ENCODE results near the gene KRTAP1-5. TPM values are rescaled to one million over a fixed set of nuclear protein-coding genes. Genes with fewer than 3 reads are reported as not detected.
A peak's percentile ranks its signal among the peaks of the same experiment; 100 is the strongest.

The KRTAP1-5 gene
- total and polyA plus RNA-seq, 2 experiments from 2014 or later: 64.1 to 127 TPM

DNA sequence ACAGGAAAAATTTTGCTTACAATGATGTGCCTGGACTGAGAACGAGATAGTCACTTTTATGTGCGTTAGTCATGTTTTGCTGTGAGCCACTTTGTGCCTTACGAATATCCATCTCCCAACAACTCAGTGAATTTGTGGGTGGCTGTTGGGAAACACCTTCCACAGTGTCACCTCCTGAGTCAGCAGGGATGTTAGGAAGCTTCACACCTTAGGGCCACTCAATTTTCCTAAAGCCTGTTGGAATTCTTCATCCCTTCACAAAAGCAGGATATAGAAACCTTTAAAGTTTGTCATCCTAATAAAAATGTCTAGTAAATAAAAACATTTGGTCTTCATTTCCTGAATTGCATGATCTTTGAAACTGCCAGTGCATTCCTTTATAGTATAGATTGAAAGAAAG, 13.8 kb downstream of the KRTAP1-5 start:
- peaks cover 16% of the 10 kb centered on the region for H3K4me1 ChIP-seq (ENCODE audit: insufficient read depth)
- H3F3A ChIP-seq (ENCODE audit: insufficient read depth): peaks cover 28% of the 10 kb centered on the region
- WGBS, 2 experiments (ENCODE audit: low coverage in 1 of 2, low lambda C conversion rate in 2 of 2, missing lambda C conversion rate in 2 of 2): 8 to 10% methylated on average over 3 of the region's 3 CpGs
- H2AFZ ChIP-seq: peak overlapping the region; percentile 34
- H3K27ac ChIP-seq: peak overlapping the region; percentile 60
- H4K20me1 ChIP-seq (ENCODE audit: insufficient read depth): no peaks in the 10 kb centered on the region
- H3K27me3 ChIP-seq (replicated peaks; ENCODE audit: insufficient read depth): no peaks in the 10 kb centered on the region
- H3K9ac ChIP-seq: no peak overlapping the region
- H3K79me2 ChIP-seq (ENCODE audit: insufficient read depth): no peaks in the 10 kb centered on the region
- H3K9me3 ChIP-seq (ENCODE audit: low read depth): no peaks in the 10 kb centered on the region
- H3K9me2 ChIP-seq (ENCODE audit: insufficient read depth): no peaks in the 10 kb centered on the region
- no peak overlapping the region for H3K4me3 ChIP-seq
- no peak for TF ChIP-seq EZH2 (IDR thresholded peaks at IDR 0.05; ENCODE audit: insufficient read depth, poor library complexity, severe bottlenecking)
- TF ChIP-seq EZH2phosphoT487 (IDR thresholded peaks at IDR 0.05; ENCODE audit: insufficient read depth, low read depth): no peak
- no peaks in the 10 kb centered on the region for H3K36me3 ChIP-seq (ENCODE audit: low read depth)
- H3K4me2 ChIP-seq (ENCODE audit: unreplicated experiment): peak overlapping the region; percentile 16
- in situ Hi-C loops (cut with MboI): no loop called here
- peak; percentile 81 for DNase-seq

DNA sequence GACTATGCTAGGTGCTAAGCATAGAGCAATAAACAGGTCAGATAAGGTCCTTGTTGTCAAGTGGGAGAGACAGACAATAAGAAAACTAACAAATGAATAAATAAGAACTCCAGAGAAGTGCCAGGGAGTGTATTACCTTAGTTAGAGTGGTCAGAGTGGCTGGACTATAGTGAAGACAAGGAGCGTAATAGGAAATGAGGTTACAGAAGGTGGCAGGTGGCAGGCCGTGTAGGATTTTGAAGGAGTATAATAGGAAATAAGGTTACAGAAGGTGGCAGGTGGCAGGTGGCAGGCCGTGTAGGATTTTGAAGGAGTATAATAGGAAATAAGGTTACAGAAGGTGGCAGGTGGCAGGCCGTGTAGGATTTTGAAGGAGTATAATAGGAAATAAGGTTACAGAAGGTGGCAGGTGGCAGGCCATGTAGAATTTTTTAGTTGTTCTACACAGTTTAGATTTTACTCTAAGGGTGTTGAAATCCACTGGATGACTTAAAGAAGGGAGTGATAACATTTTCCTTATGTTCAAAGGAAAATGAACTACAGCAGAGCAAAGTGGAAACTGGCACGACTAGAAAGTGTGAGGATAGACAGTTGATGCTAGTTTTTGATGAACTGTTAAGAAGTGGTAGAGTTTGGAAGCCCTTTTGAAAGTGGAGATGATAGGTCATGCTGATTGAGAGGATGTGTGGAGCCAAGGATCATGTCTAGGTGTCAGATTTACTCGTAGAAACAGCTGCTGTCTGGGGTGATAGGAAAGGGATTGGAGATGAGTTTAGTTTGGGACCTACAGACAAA, 14.5 kb downstream of the KRTAP1-5 start:
- Histone ChIP-seq H3K9ac (no peak overlapping the region), H3K27ac (peak overlapping the region; percentile 60), H3K9me2 (ENCODE audit: insufficient read depth) (no peaks in the 10 kb centered on the region), H2AFZ (peak overlapping the region; percentile 34), H3K79me2 (ENCODE audit: insufficient read depth) (no peaks in the 10 kb centered on the region), H3F3A (ENCODE audit: insufficient read depth) (peaks cover 28% of the 10 kb centered on the region), H4K20me1 (ENCODE audit: insufficient read depth) (no peaks in the 10 kb centered on the region), H3K27me3 (replicated peaks; ENCODE audit: insufficient read depth) (no peaks in the 10 kb centered on the region), H3K9me3 (ENCODE audit: low read depth) (no peaks in the 10 kb centered on the region), H3K4me3 (no peak overlapping the region), H3K4me2 (ENCODE audit: unreplicated experiment) (peak overlapping the region; percentile 16), H3K4me1 (ENCODE audit: insufficient read depth) (peaks cover 16% of the 10 kb centered on the region), H3K36me3 (ENCODE audit: low read depth) (no peaks in the 10 kb centered on the region)
- in situ Hi-C loops (cut with MboI): no loop called here
- no peak for TF ChIP-seq EZH2phosphoT487 (IDR thresholded peaks at IDR 0.05; ENCODE audit: insufficient read depth, low read depth)
- no peak for DNase-seq
- 90 to 91% methylated on average over 6 of the region's 6 CpGs for WGBS, 2 experiments (ENCODE audit: low coverage in 1 of 2, low lambda C conversion rate in 2 of 2, missing lambda C conversion rate in 2 of 2)

DNA sequence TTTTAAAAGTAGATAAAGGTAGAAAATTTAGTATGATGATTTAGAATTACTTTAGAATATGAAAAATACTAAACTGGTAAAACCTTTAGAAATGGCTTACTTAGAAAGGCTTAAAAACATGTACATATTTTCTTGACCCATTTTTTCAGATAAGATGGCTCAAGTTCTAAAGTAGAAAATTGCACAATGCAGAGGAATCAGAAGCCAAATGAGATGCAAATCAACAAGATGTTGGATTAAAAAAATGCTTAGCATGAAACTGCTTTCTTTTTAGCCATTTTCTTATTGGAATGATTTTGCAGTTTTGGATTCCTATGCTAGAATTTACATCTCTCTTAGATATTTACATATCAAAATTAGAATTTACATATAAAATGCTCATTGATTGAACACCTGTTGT, 16.6 kb downstream of the KRTAP1-5 start:
- no peaks in the 10 kb centered on the region for H3K9me2 ChIP-seq (ENCODE audit: insufficient read depth)
- TF ChIP-seq EZH2phosphoT487 (IDR thresholded peaks at IDR 0.05; ENCODE audit: insufficient read depth, low read depth) (no peak), EZH2 (IDR thresholded peaks at IDR 0.05; ENCODE audit: insufficient read depth, poor library complexity, severe bottlenecking) (no peak)
- DNase-seq: no peak
- no peak overlapping the region for H3K4me2 ChIP-seq (ENCODE audit: unreplicated experiment)
- no peak overlapping the region for H3K4me3 ChIP-seq
- H3K4me1 ChIP-seq (ENCODE audit: insufficient read depth): peaks cover 16% of the 10 kb centered on the region
- no peaks in the 10 kb centered on the region for H3K36me3 ChIP-seq (ENCODE audit: low read depth)
- H3K27me3 ChIP-seq (replicated peaks; ENCODE audit: insufficient read depth): no peaks in the 10 kb centered on the region
- in situ Hi-C loops (cut with MboI): no loop called here
- peaks cover 28% of the 10 kb centered on the region for H3F3A ChIP-seq (ENCODE audit: insufficient read depth)
- no peak overlapping the region for H2AFZ ChIP-seq
- no peak overlapping the region for H3K27ac ChIP-seq
- H4K20me1 ChIP-seq (ENCODE audit: insufficient read depth): no peaks in the 10 kb centered on the region
- H3K9ac ChIP-seq: no peak overlapping the region
- H3K9me3 ChIP-seq (ENCODE audit: low read depth): no peaks in the 10 kb centered on the region
- no peaks in the 10 kb centered on the region for H3K79me2 ChIP-seq (ENCODE audit: insufficient read depth)

DNA sequence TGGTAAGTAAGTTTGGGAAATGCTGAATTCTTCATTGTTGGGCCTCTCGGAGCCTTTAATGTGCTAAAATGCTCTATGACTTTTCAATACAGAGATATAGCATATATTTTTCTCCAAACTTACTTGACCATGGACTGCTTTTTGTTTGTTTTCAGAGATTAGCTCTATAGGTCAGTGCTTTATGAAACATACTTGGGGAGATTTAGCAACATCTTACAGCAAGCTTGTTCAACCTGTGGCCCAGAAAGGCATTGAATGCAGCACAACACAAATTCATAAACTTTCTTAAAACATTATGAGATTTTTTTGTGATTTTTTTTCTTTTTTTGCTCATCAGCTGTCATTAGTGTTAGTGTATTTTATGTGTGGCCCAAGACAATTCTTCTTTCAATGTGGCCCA, 17.1 kb downstream of the KRTAP1-5 start:
- no peak overlapping the region for H3K27ac ChIP-seq
- no peaks in the 10 kb centered on the region for H3K9me3 ChIP-seq (ENCODE audit: low read depth)
- 94 to 100% methylated on average over 1 of the region's 1 CpG for WGBS, 2 experiments (ENCODE audit: low coverage in 1 of 2, low lambda C conversion rate in 2 of 2, missing lambda C conversion rate in 2 of 2)

More for the DNA sequence above, 17.1 kb downstream of the KRTAP1-5 start:
- Histone ChIP-seq H3K9ac (no peak overlapping the region), H3K4me2 (ENCODE audit: unreplicated experiment) (no peak overlapping the region), H3K9me2 (ENCODE audit: insufficient read depth) (no peaks in the 10 kb centered on the region), H3K4me1 (ENCODE audit: insufficient read depth) (peaks cover 16% of the 10 kb centered on the region), H3F3A (ENCODE audit: insufficient read depth) (peaks cover 28% of the 10 kb centered on the region), H3K79me2 (ENCODE audit: insufficient read depth) (no peaks in the 10 kb centered on the region), H3K4me3 (no peak overlapping the region), H4K20me1 (ENCODE audit: insufficient read depth) (no peaks in the 10 kb centered on the region), H3K27me3 (replicated peaks; ENCODE audit: insufficient read depth) (no peaks in the 10 kb centered on the region), H2AFZ (no peak overlapping the region), H3K36me3 (ENCODE audit: low read depth) (no peaks in the 10 kb centered on the region)
- in situ Hi-C loops (cut with MboI): no loop called here
- TF ChIP-seq EZH2phosphoT487 (IDR thresholded peaks at IDR 0.05; ENCODE audit: insufficient read depth, low read depth): no peak
- no peak for TF ChIP-seq EZH2 (IDR thresholded peaks at IDR 0.05; ENCODE audit: insufficient read depth, poor library complexity, severe bottlenecking)
- DNase-seq: no peak
